IMR-90 (cell line): ENCODE results near the gene CCDC40. TPM values are rescaled to one million over a fixed set of nuclear protein-coding genes. Genes with fewer than 3 reads are reported as not detected.

Experiments used
- ATAC-seq: fragments of 200-7000 bp; cut with Tn5 transposase; 2 replicates; pipeline ENCODE4 v1.9.1; 2020; ENCODE audit warnings: low read depth, mild to moderate bottlenecking, moderate library complexity
- BruUV-seq: library from RNA; stranded (reverse); fragments of 400-500 nt; replicated peaks from 2 replicates; lab custom pipeline; 2021; lab: Mats Ljungman, UMichigan
- CTCF ChIA-PET: fragments of 300-600 bp; formaldehyde crosslinking; extraction: SDS; loops from one replicate; lab custom pipeline; 2021; ENCODE audit warnings: antibody characterized with exemption; lab: Yijun Ruan, JAX
- POLR2A ChIA-PET: fragments of 300-600 bp; sonication (Branson Sonifier 250); formaldehyde crosslinking; loops from one replicate; lab custom pipeline; 2022; ENCODE audit warnings: antibody characterized with exemption; ENCODE audit not compliant: unreplicated experiment; lab: Charles Lee
- DNase-seq: peaks from one replicate; pipeline ENCODE4 v3.0.0; 2013
- H2AFZ ChIP-seq: replicated peaks from 2 replicates; pipeline ENCODE3; 2013; ENCODE audit warnings: low read length, mild to moderate bottlenecking; ENCODE audit not compliant: poor library complexity
- H2AK5ac ChIP-seq: 2 replicates; pipeline ENCODE4 v1.6.1; 2013; ENCODE audit warnings: low read depth, low read length, inconsistent platforms
- H2AK9ac ChIP-seq: replicated peaks from 2 replicates; pipeline ENCODE3; 2013; ENCODE audit warnings: mild to moderate bottlenecking, low read depth, low read length, moderate library complexity; ENCODE audit not compliant: poor library complexity
- H2BK120ac ChIP-seq: 2 replicates; pipeline ENCODE4 v1.6.1; 2013; ENCODE audit warnings: low read depth, low read length, inconsistent platforms
- H2BK15ac ChIP-seq: 3 replicates; pipeline ENCODE4 v1.6.1; 2013; ENCODE audit warnings: low read depth, low read length, inconsistent platforms
- H2BK20ac ChIP-seq: 2 replicates; pipeline ENCODE4 v1.6.1; 2013; ENCODE audit warnings: low read depth, mild to moderate bottlenecking, inconsistent platforms, low read length, moderate library complexity
- H2BK5ac ChIP-seq: 2 replicates; pipeline ENCODE4 v1.6.1; 2013; ENCODE audit warnings: mild to moderate bottlenecking, low read depth, low read length, inconsistent platforms; ENCODE audit not compliant: poor library complexity, severe bottlenecking
- H3K14ac ChIP-seq: replicated peaks from 2 replicates; pipeline ENCODE4 v1.6.1; 2013; ENCODE audit warnings: low read depth, low read length, inconsistent platforms
- H3K18ac ChIP-seq: 2 replicates; pipeline ENCODE4 v1.6.1; 2013; ENCODE audit warnings: low read depth, low read length, control low read depth
- H3K23ac ChIP-seq: 2 replicates; pipeline ENCODE4 v1.6.1; 2013; ENCODE audit warnings: low read depth, low read length, inconsistent platforms
- H3K27ac ChIP-seq: 2 replicates; pipeline ENCODE4 v1.5.1; 2013; ENCODE audit warnings: mild to moderate bottlenecking, control low read depth, low read length; ENCODE audit not compliant: insufficient read depth
- H3K27me3 ChIP-seq: 2 replicates; pipeline ENCODE4 v1.6.1; 2013; ENCODE audit warnings: low read length; ENCODE audit not compliant: control insufficient read depth, insufficient read depth
- H3K36me3 ChIP-seq: 2 replicates; pipeline ENCODE4 v1.6.1; 2013; ENCODE audit warnings: low read length, mixed read lengths; ENCODE audit not compliant: control insufficient read depth, insufficient read depth
- H3K4ac ChIP-seq: 2 replicates; pipeline ENCODE4 v1.6.1; 2013; ENCODE audit warnings: low read depth, low read length, inconsistent platforms
- H3K4me1 ChIP-seq: 2 replicates; pipeline ENCODE4 v1.6.1; 2013; ENCODE audit warnings: low read length, mixed read lengths; ENCODE audit not compliant: control insufficient read depth, insufficient read depth
- H3K4me2 ChIP-seq: 2 replicates; pipeline ENCODE4 v1.6.1; 2013; ENCODE audit warnings: low read depth, mild to moderate bottlenecking, control low read depth, low read length, moderate library complexity
- H3K4me3 ChIP-seq: 2 replicates; pipeline ENCODE4 v1.5.1; 2013; ENCODE audit warnings: low read depth, mild to moderate bottlenecking, control low read depth, low read length, moderate library complexity; ENCODE audit not compliant: insufficient read depth
- H3K56ac ChIP-seq: 2 replicates; pipeline ENCODE4 v1.6.1; 2013; ENCODE audit warnings: low read length, inconsistent platforms; ENCODE audit not compliant: insufficient read depth; ENCODE audit errors: extremely low read depth
- H3K79me1 ChIP-seq, 2 experiments: 2 replicates each; pipeline ENCODE4 v1.6.1; 2013; ENCODE audit warnings: low read length in 2 of 2, inconsistent platforms in 1 of 2, low read depth in 1 of 2
- H3K9ac ChIP-seq: 2 replicates; pipeline ENCODE4 v1.6.1; 2013; ENCODE audit warnings: low read depth, low read length, control low read depth
- H3K9me1 ChIP-seq: 2 replicates; pipeline ENCODE4 v1.6.1; 2013; ENCODE audit warnings: low read length, inconsistent platforms; ENCODE audit not compliant: insufficient read depth
- H3K9me3 ChIP-seq: 2 replicates; pipeline ENCODE4 v1.6.1; 2013; ENCODE audit warnings: low read length; ENCODE audit not compliant: control insufficient read depth, insufficient read depth
- H4K20me1 ChIP-seq: 2 replicates; pipeline ENCODE4 v1.6.1; 2013; ENCODE audit warnings: low read length, inconsistent platforms; ENCODE audit not compliant: insufficient read depth
- H4K5ac ChIP-seq: 2 replicates; pipeline ENCODE4 v1.6.1; 2013; ENCODE audit warnings: mild to moderate bottlenecking, low read depth, low read length, control low read depth
- H4K8ac ChIP-seq, 2 experiments: 2 replicates each; pipeline ENCODE4 v1.6.1; 2013; ENCODE audit warnings: low read depth in 2 of 2, low read length in 2 of 2, control low read depth in 1 of 2, inconsistent platforms in 1 of 2
- H4K91ac ChIP-seq: 2 replicates; pipeline ENCODE4 v1.6.1; 2013; ENCODE audit warnings: low read depth, low read length, inconsistent platforms; ENCODE audit not compliant: insufficient read depth
- BHLHE40 ChIP-seq: fragments of 150-350 bp; IDR thresholded peaks from 2 replicates; pipeline ENCODE4 v1.6.1; 2016; ENCODE audit warnings: mild to moderate bottlenecking, low read depth, low read length
- CEBPB ChIP-seq: IDR thresholded peaks from 2 replicates; pipeline ENCODE4 v1.6.1; 2012; ENCODE audit warnings: low read depth, low read length, improper control_type of control experiment
- CHD1 ChIP-seq: IDR thresholded peaks from 2 replicates; pipeline ENCODE4 v1.6.1; 2012; ENCODE audit warnings: low read depth, low read length, improper control_type of control experiment
- FOS ChIP-seq: fragments of 150-350 bp; IDR thresholded peaks from 2 replicates; pipeline ENCODE4 v1.6.1; 2016; ENCODE audit warnings: low read depth, low read length
- MAFK ChIP-seq: IDR thresholded peaks from 2 replicates; pipeline ENCODE4 v1.6.1; 2012; ENCODE audit warnings: low read depth, low read length, improper control_type of control experiment
- MXI1 ChIP-seq: IDR thresholded peaks from 2 replicates; pipeline ENCODE4 v1.6.1; 2012; ENCODE audit warnings: low read depth, mild to moderate bottlenecking, low read length, moderate library complexity, borderline replicate concordance
- NFE2L2 ChIP-seq: fragments of 150-350 bp; IDR thresholded peaks from 2 replicates; pipeline ENCODE4 v1.6.1; 2016; ENCODE audit warnings: low read depth, mild to moderate bottlenecking, low read length
- RAD21 ChIP-seq: IDR thresholded peaks from 2 replicates; pipeline ENCODE4 v1.6.1; 2012; ENCODE audit warnings: low read length, improper control_type of control experiment
- RFX5 ChIP-seq: IDR thresholded peaks from 2 replicates; pipeline ENCODE4 v1.8.0; 2012; ENCODE audit warnings: low read depth, mild to moderate bottlenecking, low read length, moderate library complexity
- WGBS, 2 experiments: methylation state at CpG; one replicate each; pipeline versions ENCODE4 v1.1.5 to v1.1.7; 2013; ENCODE audit warnings: missing lambda C conversion rate in 2 of 2; ENCODE audit not compliant: insufficient read length in 1 of 2; ENCODE audit errors: extremely low coverage in 2 of 2; 5-methylcytosine and 5-hydroxymethylcytosine counted together
- dilution Hi-C: fragments of 300-500 bp; cut with HindIII; formaldehyde crosslinking; loops from one replicate; pipeline ENCODE4 v1.14.3; 2018; ENCODE audit warnings: low sequenced_read_pairs; ENCODE audit not compliant: unreplicated experiment
- in situ Hi-C: fragments of 300-500 bp; cut with MboI; formaldehyde crosslinking; loops from 3 replicates; pipeline ENCODE4 v1.14.3; 2019; ENCODE audit warnings: low sequenced_read_pairs, inconsistent platforms, mixed read lengths
- intact Hi-C: fragments of 100-400 bp; cut with micrococcal nuclease; formaldehyde crosslinking; loops from 2 replicates; pipeline ENCODE4 v1.10.0; 2022
- polyA plus RNA-seq, 3 experiments: library from polyadenylated mRNA; depleted of rRNA; stranded (reverse); fragments of >200 nt; gene quantifications; 2 replicates each; pipeline ENCODE4 v1.2.3, GENCODE V29; 2012; ENCODE audit warnings: low replicate concordance in 1 of 3
- total RNA-seq: library from RNA; depleted of rRNA; stranded (reverse); fragments of >200 nt; gene quantifications from 2 replicates; pipeline ENCODE4 v1.2.3, GENCODE V29; 2012
- TF ChIP-seq, protein P1 (sequence below): fragments of 150-350 bp; IDR thresholded peaks from 2 replicates; pipeline ENCODE4 v1.6.1; 2017; ENCODE audit warnings: mild to moderate bottlenecking, antibody characterized with exemption, low read length, low read depth

The CCDC40 gene
- total and polyA plus RNA-seq, 2 of the 4 experiments (the other 2 are of a cell fraction), result 0.90 to 4.7 TPM

DNA sequence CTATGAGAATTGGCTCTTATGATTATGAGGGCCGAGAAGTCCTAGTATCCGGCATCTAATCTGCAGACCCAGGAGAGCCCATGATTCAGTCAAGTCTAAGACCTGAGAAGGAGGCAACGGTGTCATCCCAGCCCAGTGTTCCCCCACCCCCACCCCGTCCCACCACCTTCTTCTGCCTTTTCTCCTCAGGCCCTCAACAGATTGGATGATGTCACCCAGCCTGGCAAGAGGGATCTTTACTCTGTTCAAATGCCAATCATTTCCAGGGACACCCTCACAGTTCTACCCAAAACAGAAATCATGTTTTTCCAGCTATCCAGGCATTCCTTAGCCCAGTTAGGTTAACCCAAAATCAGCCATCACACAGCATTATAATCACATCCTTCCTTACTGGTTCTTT, 54.9 kb downstream of the CCDC40 start:
- Histone ChIP-seq H2BK20ac (no peak overlapping the region), H3K14ac (no peak overlapping the region), H4K8ac (no peak overlapping the region), H3K56ac (no peak overlapping the region), H2BK120ac (no peak overlapping the region), H3K18ac (no peak overlapping the region), H2AFZ (no peak overlapping the region), H4K20me1 (no peaks in the 10 kb centered on the region), H3K9me3 (no peaks in the 10 kb centered on the region), H3K9ac (no peak overlapping the region), H3K4me1 (no peaks in the 10 kb centered on the region), H2BK15ac (no peak overlapping the region), H3K79me1 (no peaks in the 10 kb centered on the region), H4K5ac (no peak overlapping the region), H3K4me2 (no peak overlapping the region), H3K9me1 (no peaks in the 10 kb centered on the region), H3K27me3 (peaks cover 10% of the 10 kb centered on the region), H3K36me3 (no peaks in the 10 kb centered on the region), H3K4me3 (no peak overlapping the region), H3K4ac (no peak overlapping the region), H3K27ac (no peak overlapping the region), H2BK5ac (no peak overlapping the region), H2AK9ac (no peak overlapping the region), H2AK5ac (no peak overlapping the region), H4K91ac (no peak overlapping the region), H3K23ac (no peak overlapping the region)
- no TSS peak for BruUV-seq
- ATAC-seq (no peak), DNase-seq (no peak)
- in situ Hi-C loops, result no loop called here
- 50% methylated on average over 1 of the region's 4 CpGs; no CpG with 5 or more reads in 1 of the 2 experiments for WGBS, 2 experiments
- ChIA-PET CTCF (interaction anchor here (0.8 to 1.6 kb wide), 2 partner anchors 9 to 10 kb away, joined by 3 to 9 read pairs; partner anchors contain the start of gene GAA), POLR2A (no interaction called here)
- intact Hi-C loops, result no loop called here
- TF ChIP-seq MAFK (no peak), MXI1 (no peak), NFE2L2 (no peak), CEBPB (no peak), RFX5 (no peak), FOS (no peak), BHLHE40 (no peak), RAD21 (no peak), CHD1 (no peak)
- TF ChIP-seq, protein P1, sequence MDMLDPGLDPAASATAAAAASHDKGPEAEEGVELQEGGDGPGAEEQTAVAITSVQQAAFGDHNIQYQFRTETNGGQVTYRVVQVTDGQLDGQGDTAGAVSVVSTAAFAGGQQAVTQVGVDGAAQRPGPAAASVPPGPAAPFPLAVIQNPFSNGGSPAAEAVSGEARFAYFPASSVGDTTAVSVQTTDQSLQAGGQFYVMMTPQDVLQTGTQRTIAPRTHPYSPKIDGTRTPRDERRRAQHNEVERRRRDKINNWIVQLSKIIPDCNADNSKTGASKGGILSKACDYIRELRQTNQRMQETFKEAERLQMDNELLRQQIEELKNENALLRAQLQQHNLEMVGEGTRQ, result no peak
- dilution Hi-C loops, result no loop called here
